Hindlimb muscle (tissue), 1 donor: ENCODE results near the gene CFAP92. TPM values are rescaled to one million over a fixed set of nuclear protein-coding genes. Genes with fewer than 3 reads are reported as not detected.

Source experiments
- DNase-seq: peaks from one replicate; pipeline ENCODE4 v3.0.0-alpha.2; 2013
- polyA plus RNA-seq: library from polyadenylated mRNA; unstranded; fragments of 120-200 nt; gene quantifications from one replicate; pipeline ENCODE4 v1.2.1, GENCODE V29; 2013; ENCODE audit not compliant: insufficient read length

CFAP92 gene
- polyA plus RNA-seq, 1 donor = 1.4 TPM

DNA sequence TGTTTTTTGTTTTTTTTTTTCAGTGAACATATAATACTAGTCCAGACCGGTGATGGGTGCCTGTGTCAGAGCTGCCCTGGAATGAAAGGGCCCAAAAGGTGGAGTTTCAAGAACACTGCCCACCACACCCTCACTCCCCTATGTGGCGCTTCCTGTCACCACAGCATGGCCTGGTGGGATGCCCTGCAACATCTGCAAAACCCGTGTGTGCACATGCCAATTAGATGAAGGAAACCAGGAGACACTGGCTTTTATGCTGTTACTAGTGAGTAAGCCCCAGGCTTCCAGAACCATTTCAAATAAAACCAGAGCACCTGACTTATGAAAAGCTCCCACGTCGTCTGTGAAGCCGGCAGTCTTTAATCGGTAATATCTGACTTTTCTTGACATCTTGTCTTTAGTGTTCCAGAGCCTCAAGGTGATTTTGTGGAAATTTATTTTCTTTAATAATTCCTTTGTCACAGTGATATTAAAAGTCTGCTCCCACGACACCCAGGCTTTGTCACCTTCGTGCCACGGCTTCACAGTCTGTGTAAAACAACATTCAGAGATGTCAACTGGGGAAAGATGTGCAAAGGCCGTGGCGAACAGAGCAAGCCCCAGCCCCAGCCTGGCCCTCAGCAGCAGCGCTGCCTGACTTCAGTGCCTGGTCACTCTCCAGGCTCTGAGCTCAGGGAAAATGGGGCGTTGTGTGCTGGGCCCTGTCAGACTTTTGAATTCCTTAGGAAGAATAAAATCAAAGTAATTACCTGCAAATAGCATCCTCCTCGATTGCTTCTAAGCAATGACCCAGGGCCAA lies 6.4 kb downstream of the CFAP92 start:
- DNase-seq = no peak

DNA sequence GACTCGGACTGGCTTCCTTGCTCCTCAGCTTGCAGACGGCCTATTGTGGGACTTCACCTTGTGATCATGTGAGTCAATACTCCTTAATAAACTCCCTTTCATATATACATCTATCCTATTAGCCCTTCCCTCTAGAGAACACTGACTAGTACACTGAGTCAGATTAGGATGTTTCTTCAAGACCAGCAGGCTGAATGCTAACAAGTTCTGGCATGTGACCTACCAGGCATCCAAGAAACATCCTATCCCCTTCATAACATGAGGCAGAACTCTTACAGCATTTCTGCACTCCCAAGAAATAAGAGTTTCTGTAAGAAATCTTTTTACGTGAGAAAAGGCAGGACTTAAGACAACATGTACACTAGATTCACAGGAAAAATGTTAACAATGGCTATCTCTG lies 9.3 kb downstream of the CFAP92 start:
- no peak for DNase-seq

DNA sequence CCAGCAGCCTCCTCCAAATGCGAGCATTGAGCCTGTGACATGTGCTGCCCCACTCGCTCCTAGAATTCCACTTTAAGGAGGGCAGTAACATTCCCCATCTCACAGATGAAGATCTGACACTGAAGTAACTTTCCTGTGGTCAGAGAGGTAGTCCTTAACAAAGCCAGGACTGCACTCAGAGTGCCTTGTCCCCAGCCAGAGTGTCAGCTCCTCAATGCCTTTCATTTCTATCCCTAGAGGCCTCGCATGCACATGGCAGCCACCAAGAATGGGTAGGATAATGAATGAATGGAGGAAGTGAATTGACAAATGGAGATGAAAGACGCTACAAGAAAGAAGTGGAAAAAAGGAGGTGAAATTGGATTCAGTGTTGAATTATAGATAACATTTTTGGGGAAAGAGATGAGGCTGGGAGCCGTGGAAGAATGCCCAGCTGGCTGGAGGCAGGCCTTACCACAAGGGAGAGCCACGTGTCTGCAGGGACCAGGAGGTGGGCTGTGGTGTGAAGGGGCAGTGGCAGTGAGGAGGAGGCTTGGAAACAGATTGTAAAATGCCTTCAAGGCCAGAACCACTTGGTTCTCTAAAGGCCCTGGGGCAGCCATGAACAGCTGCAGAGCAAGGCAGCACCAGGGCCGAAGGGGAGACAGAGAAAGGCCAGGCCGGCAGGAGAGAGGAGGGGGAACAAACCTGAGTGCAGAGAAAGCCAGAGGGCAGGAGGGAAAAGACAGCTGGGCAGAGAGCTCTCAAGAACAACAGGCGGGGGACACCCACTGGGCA lies 10.4 kb downstream of the CFAP92 start:
- no peak for DNase-seq

DNA sequence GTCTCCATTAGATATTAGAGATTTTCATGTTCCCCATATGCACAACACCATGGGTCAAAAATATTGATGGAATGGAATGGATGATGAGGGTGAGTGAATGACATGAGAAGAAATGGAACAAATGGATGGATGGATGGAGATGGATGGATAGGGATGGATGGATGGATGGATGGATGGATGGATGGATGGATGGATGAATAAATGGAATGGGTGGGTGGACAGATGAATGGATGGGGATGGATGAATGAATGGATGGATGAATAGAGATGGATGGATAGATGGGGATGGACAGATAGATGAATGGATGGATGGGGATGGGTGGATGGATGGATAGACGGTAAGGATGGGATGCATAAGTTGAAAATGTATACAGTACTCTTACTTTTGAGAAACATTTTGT lies 18.6 kb downstream of the CFAP92 start:
- no peak for DNase-seq

DNA sequence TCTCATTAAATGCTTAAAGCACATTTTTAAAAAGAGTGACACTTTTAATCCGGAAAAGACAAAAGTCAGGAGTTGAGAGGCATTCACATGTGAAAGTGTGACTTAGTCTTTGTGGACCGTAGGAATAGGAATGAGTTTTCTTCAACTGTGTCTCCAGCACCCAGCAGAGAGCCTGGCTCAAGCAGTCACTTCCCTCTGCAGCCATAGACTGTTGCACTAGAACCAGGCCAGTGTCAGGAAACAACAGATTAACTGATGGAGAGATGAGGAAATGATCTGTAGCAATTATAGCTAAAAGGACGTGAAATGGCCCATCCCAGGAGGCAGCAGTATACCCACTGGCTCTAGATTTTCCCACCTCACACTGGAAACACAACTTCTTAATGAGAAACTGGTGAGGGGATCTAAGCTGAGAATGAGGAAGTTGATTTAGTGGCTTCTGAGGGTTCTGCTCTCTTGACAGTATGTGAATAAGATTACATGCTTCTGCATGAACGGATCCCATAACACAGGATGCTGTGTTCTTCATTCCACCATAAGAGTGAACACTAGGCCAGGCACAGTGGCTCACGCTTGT lies 19.8 kb downstream of the CFAP92 start:
- DNase-seq = no peak

DNA sequence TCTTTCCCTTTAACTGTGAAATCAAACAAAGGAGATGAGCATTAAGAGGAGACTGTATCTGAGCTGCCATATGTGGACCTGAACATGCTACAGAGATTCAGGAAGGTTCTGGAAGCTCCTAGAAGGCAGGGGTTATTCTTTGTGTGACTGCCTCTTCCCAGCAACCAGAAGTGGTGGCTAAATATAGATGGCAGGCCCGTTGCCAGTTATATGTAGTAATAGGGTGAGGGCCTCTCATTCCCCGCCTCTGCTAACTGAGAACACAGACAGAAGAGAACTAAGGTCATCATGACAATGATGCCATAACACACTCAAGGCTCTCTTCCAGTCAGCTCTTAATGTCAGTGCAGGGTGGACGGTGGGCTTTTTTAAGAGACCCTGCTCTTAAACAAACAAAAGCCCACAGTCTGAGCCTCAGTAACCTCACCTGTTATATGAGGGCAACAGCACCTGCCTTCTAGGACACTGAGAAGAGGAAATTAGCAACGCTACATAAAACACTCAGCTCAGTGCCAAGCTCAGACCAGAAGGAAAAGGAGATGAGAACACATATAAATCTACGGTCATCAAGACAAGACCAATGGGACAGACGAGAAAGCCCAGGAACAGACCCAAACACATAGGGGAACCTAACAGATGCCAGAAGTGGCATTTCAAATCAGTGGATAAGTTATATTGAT lies 22.3 kb downstream of the CFAP92 start:
- peak; percentile 62 for DNase-seq

DNA sequence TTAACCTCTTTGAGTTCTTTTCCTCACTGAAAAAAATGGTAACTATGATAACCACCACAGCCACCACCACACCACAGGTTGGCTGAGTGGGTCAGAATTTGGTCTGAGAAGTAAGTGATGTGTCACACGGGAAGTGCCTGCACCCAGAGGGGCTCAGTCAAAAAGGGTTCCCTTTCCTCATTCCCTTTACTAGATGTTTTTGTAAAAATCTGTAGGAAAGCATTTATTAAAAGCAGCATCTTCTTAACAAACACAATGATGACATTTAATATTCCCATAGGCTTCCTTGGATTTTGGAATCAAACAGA lies 23.2 kb downstream of the CFAP92 start:
- DNase-seq = no peak

DNA sequence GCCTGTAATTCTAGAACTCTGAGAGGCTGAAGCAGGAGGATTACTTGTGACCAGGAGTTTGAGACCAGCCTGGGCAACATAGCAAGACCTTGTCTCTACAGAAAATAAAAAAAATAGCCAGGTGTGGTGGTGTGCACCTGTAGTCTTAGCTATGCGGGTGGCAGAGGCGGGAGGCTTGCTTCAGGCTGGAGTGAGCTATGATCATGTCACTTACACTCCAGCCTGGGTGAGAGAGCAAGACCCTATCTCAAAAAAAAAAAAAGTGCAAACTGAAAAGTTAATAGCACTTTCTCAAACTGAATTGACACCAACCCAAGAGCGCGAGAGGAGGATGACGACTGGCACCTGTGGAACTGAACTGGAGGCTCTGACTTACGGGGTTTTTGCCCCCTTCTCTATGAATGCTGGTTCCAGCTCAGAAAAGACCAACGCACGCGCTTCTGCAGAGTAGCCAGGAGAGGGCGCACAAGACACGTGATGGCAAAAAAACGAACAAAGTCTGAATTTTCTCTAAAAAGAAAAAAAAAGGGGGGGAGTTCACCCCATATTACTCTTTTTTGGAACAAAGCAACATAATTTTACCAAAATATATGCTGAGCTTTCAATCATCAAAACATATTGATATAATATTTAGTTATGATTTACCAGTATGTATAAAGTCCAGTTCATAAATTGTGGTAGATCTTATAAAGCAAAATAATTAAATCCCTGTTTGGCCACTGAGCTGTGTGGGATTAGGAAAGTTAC lies 23.7 kb downstream of the CFAP92 start:
- DNase-seq = peak; percentile 42

DNA sequence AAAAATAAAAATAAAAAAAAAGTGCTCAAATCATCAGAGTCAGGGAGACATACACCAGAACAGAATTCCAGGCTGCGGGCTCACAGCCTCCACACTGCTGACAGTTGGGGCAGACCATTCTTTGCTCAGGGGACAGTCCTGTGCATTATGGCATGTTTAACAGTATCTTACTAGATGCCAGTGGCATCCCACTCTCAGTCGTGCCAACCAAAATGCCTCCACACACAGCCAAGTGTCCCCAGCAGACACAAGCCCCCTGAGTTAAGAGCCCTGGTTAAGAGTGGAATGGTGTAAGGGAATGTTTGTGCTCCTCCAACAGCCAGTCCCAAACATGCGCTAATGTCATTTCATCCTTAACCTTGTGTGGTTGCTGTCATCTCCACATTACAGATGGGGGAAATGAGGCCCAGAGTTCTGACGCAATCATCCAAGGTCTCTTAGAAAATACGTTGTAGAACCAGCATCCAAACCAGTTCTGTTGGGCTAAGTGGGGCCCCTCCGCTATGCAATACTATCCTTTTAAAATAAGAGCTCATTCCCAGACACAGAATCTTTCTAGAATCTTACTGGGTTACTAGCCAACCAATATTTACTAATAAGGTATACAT lies 26.0 kb downstream of the CFAP92 start:
- no peak for DNase-seq

DNA sequence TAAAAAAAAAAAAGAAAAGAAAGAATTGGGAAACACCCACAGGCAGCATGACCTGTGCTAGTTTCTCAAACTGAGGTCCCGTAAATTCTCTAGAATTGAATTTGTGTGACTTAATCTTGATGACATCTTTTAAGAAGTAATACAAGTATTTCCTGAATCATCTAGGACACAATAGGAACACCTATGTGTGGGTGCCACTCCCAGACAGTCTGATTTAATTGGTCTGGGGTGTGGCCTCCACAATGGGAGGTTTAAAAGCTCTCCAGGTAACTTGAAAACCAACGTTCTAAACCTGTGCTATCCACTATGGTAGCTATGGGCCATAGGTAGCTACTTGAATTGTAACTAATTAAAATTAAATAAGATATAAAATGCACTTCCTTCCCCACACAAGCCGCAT lies 28.1 kb downstream of the CFAP92 start:
- DNase-seq = no peak

DNA sequence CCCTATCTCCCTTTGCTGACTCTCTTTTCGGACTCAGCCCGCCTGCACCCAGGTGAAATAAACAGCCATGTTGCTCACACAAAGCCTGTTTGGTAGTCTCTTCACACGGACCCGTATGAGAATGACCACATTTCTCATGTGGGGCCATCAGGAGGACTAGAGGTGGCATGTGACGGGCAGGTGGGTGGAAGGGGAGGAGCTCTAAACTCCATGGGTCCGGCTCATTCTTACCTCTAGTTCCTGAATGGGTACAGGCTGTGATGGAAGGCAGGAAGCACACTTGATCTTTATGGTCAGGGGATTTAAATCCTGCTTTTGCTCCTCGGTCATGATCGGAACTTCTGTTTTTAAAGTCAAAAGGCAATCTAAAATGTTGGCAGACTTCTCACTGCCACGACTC lies 28.6 kb downstream of the CFAP92 start:
- DNase-seq = no peak

DNA sequence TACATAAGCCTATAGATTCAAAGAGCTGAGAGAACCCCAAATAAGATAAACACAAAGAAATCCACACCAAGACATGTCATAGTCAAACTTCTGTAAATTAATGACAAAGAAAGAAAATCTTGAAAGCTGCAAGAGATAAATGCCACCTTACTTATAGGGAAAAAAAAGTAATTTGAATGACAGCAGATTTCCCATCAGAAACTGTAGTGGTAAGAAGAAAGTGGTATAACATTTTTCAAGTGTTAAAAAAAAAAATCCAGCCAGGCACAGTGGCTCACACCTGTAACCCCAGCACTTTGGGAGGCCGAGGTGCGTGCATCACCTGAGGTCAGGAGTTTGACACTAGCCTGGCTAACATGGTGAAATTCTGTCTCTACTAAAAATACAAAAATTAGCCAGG lies 37.4 kb downstream of the CFAP92 start:
- DNase-seq = no peak

DNA sequence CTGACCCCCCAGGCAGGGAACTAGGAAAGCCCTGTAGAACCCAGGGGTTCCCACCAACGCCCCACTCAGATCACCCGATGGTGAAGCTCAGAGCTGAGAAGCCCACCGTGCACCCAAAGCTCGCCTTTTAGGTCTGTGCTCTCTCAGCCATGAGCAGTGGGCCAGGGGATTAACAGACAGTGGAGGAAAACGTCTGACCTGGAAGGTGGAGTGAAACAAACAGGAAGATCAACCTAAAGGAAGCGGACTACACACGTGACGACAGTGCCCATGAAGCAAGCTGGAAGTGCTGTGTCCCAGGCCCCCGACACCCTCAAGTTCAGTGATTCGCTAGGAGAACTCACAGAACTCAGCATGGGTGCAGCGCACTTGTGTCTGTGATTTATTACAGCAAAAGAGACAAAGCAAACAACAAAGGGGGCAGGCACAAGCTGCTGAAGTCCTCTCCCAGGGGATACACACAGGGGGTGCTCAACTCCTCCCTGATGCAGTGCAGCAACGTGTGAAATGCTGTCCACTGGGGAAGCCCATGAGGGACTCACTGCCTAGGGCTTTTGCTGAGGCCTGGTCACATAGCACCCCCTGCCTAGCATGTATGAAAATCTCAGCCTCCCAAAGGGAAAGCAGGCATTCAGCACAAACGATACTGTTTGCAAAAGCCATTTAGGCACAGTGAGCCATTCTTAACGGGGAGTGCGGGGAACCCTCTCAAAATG lies 43.5 kb downstream of the CFAP92 start:
- no peak for DNase-seq

DNA sequence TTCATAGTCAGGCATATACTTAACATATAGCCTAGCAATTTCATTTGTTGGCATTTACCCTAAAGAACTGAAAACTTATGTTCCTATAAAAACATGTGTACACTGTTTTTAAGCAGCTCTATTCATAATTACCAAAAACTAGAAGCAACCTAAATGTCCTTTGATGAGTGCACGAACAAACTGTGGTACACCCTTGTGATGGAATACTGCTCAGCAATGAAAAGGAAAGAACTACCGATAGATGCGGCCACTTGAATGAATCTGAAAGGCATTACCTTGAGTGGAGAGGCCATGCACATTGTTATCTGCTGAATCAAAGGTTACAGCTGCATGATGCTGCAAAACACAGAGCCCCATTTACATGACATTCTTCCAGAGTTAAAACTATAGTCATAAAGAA lies 44.7 kb downstream of the CFAP92 start:
- DNase-seq = no peak

DNA sequence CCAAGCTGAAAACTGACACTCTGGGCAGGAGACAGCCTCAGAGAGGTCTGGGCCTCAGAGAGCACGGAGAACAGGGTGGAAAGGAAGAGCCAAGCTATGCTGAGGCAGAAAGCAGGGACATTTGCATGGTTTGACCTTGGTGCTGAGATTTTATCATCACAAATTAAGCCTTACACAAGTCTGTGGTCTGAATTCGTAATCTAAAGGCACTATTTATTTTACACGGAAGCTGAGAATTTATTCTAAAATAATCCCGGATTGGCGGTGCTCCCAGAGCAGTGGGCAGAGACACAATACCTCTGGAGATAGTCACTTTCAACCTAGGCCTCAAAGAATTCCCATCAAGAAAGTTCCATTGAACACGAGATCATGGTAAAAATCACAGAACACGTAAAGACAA lies 47.5 kb downstream of the CFAP92 start:
- DNase-seq = no peak

DNA sequence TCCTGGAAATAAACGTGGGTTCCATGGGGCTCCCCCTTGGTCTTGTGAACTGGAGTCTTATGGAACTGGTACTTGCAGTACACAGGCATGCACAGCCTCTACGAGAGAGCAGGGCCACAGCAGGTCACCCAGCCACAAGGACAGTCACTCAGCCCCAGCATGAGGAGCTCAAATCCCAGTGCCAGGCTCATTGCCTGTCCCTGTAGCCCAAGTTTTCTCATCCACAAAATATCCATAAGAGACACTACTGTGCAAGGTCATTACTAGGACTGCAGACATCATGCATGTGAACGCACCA lies 48.0 kb downstream of the CFAP92 start:
- DNase-seq = no peak

DNA sequence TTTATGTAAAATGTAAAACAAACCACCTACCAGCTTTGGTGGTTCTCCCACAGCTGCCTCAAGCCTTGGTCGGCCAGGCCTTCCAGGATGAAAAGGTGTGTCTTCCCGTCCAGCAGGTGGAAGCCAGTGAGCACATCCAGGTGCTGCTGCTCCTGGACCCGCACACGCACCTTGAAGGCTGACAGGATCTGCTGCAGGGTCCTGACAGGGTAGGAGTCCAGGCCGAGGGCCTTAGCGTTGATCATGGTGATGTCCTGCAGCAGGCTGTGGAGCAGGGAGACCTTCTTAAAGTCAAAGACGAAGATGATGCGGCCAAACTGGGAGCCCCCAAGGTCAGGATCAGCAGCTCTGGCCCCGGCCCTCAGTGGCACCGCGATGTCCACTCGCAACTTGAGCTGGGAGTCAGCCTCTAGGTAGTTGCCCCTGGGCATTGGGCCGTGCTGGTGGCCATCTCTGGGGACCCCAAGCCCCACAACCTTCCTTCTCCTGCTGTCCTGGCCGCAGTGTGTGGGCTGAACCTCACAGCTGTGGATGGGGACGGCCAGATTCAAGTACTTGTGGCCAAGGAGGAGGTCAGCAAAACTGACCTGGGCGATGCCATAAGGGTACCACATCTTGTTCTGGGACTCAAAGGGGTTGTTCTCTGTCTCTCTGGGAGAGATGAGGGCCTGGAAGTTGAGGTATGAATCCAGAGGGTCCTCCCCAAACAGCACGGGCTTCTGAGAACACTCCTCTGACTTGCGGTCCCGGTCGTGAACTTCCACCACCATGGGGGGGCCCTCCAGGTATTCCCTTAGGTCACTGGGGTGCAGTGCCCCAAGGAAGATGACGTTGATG lies 48.6 kb downstream of the CFAP92 start:
- no peak for DNase-seq

DNA sequence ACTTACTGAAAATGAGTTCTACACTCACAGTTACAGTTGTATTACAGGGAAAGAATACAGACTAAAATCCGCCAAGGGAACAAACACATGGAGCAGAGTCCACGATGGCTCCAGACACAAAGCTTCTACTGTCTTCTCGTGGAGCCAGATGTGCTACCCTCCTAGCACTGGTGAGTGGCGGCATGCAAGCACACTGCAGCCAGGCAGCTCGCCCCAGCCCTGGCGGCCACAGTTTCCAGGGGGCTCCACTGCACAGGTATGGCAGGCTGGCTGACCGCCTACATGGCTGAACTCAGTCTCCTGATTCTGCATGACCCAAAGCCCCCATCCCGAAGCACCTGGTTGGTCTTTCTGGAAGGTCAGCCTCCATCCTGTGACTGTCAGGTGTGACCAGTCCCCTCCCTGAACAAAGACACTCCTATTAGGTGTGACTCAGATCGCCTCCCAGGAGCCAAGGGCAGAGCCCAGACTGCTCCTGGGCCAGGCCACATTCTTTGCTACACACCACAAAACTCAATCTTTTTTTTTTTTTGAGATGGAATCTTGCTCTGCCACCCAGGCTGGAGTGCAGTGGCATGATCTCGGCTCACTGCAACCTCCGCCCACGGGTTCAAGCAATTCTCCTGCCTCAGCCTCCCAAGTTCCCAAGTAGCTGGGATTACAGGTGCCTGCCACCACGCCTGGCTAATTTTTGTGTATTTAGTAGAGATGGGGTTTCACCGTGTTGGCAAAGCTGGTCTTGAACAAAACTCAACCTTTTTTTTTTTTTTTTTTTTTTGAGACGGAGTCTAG lies 51.5 kb downstream of the CFAP92 start:
- DNase-seq = no peak

DNA sequence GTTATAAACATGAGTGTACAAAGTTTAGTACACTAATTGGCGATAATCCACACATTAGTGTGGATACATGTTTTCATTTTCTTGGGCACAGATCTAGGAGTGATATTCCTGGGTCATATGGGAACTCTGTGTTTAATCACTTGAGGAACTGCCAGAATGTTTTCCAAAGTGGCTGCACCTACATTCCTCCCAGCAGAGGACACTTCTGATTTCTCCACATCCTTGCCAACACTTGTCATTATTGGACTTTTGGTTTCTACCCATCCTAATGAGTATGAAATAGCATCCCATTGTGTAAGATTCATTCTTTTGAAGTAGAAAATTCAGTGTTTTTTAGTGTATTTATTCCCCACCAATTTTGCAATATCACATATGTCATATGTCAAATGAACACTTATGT lies 53.6 kb downstream of the CFAP92 start:
- no peak for DNase-seq

DNA sequence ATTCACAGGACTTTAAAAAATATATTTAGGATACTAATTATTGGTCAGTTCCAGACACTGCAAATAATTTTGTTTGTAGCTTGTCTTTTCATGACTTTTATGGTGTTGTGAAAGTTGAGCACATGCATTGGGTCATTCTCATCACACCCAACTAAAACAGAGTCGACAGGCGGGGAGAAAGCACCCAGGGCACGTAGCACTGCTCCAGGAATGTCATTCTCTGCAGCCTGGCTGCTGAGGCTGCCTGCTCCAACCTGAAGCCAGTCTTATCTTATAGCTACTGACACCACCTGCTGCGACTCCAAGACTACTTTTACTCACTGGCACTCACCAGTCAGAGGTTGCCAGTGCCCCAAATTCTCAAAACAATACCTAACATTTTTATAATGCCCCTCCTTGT lies 57.5 kb downstream of the CFAP92 start:
- DNase-seq = no peak
